PFSK-1 (cell line): ENCODE results near the gene ADAM12.

Source experiments
- FOXP2 ChIP-seq: optimal IDR thresholded peaks from 2 replicates; pipeline ENCODE3; 2011; ENCODE audit warnings: borderline replicate concordance, control low read depth, inconsistent platforms; ENCODE audit not compliant: insufficient read depth; ENCODE audit errors: extremely low read length, extremely low read depth
- POLR2AphosphoS5 ChIP-seq: IDR thresholded peaks from 2 replicates; pipeline ENCODE4 v1.6.1; 2012; ENCODE audit warnings: low read depth, mild to moderate bottlenecking, control low read depth, low read length, moderate library complexity
- SIN3A ChIP-seq: IDR thresholded peaks from 2 replicates; pipeline ENCODE4 v1.6.1; 2012; ENCODE audit warnings: mild to moderate bottlenecking, low read length, moderate library complexity, borderline replicate concordance; ENCODE audit not compliant: insufficient read depth
- TAF1 ChIP-seq: IDR thresholded peaks from 2 replicates; pipeline ENCODE4 v1.6.1; 2012; ENCODE audit warnings: low read length, control low read depth, borderline replicate concordance; ENCODE audit not compliant: insufficient read depth
- TF ChIP-seq, protein P1 (sequence below), 2 experiments: IDR thresholded peaks; 2 replicates each; pipeline versions ENCODE4 v1.6.1 to v1.8.0; 2011 to 2012; ENCODE audit warnings: low read depth in 2 of 2, low read length in 2 of 2, control low read depth in 1 of 2, inconsistent platforms in 1 of 2, mild to moderate bottlenecking in 1 of 2, moderate library complexity in 1 of 2; ENCODE audit not compliant: insufficient read depth in 1 of 2

The ADAM12 gene

DNA sequence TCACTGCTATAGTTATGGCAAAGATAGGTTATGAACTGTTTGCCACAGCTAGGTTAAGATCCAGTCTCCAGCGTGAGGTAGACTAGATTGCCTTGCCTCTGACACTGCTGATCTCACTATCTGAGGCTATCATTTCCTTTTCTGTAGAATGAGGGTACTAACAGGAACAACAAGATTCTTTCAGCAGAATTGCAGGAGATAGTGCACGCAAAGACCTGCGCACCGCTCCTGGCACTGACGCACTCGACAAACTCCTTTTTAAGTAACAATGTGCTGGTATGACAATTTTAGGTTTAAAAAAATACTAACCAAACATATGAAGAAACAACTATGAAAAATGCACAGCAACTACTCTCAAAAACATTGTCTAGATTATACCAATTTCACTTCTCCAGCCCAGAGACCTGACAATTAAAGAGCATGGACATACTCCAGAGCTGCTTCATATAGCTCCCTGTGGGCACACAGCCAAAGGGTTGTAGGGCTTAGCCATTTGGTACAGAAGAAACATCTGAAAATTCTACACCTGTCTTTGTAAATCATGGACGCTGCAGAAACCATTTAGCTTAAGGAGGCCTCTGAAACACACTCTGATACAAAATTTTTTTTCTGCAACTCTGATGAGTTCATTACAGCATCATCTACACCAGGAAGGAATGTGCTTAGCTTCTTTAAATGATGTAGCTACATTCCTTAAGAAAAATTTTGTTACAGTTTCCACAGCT, 7.8 kb downstream of the ADAM12 start:
- no peak for TF ChIP-seq FOXP2
- TF ChIP-seq SIN3A: no peak

DNA sequence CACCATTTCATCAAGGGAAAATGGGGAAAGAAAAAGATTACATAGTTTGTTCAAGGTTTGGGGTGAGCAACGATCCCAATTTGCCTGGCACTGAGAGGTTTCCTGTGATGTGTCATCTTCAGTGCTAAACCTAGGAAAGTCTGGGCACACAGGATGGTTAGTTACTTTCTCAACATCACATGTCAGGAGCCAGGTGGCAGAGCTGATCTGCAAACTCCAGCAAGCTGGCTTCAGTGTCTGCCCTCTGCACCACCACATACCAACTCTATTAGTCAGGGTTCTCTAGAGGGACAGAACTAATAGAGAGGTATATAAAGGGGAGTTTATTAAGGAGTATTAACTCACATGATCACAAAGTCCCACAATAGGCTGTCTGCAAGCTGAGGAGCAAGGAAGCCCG, 11.3 kb downstream of the ADAM12 start:
- TF ChIP-seq POLR2AphosphoS5: no peak
- TF ChIP-seq FOXP2: no peak
- no peak for TF ChIP-seq TAF1

DNA sequence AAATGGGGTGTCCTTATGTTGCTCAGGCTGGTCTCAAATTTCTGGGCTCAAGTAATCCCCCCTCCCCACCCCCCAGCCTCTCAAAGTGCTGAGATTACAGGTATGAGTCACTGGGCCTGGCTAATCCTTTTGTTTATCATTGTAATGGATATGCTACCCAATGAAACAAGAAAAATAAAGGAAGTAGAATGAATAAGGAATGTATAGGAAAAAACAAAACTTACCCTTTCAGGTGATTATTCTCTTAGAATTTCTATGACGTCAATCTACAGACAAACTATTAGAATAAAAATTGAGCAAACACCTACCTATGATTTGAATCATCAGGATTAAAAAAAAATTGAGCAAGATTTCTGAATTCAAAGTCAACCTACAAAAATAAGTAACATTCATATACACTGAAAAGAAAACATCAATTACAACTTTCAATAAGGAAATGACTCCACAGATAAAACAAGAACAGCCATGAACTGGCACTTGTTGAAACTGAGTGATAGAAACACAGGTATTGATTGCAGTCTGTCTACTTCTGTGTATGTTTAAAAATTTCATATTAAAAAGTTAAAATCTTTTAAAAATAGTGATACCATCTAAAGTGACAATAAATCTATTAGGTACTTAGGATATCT, 12.2 kb downstream of the ADAM12 start:
- TF ChIP-seq, protein P1, sequence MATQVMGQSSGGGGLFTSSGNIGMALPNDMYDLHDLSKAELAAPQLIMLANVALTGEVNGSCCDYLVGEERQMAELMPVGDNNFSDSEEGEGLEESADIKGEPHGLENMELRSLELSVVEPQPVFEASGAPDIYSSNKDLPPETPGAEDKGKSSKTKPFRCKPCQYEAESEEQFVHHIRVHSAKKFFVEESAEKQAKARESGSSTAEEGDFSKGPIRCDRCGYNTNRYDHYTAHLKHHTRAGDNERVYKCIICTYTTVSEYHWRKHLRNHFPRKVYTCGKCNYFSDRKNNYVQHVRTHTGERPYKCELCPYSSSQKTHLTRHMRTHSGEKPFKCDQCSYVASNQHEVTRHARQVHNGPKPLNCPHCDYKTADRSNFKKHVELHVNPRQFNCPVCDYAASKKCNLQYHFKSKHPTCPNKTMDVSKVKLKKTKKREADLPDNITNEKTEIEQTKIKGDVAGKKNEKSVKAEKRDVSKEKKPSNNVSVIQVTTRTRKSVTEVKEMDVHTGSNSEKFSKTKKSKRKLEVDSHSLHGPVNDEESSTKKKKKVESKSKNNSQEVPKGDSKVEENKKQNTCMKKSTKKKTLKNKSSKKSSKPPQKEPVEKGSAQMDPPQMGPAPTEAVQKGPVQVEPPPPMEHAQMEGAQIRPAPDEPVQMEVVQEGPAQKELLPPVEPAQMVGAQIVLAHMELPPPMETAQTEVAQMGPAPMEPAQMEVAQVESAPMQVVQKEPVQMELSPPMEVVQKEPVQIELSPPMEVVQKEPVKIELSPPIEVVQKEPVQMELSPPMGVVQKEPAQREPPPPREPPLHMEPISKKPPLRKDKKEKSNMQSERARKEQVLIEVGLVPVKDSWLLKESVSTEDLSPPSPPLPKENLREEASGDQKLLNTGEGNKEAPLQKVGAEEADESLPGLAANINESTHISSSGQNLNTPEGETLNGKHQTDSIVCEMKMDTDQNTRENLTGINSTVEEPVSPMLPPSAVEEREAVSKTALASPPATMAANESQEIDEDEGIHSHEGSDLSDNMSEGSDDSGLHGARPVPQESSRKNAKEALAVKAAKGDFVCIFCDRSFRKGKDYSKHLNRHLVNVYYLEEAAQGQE (IDR thresholded peaks at IDR 0.05; ENCODE audit: insufficient read depth in 1 of 2, low read depth in 2 of 2, low read length in 2 of 2): no peak
- TF ChIP-seq POLR2AphosphoS5 (no peak), FOXP2 (no peak)

DNA sequence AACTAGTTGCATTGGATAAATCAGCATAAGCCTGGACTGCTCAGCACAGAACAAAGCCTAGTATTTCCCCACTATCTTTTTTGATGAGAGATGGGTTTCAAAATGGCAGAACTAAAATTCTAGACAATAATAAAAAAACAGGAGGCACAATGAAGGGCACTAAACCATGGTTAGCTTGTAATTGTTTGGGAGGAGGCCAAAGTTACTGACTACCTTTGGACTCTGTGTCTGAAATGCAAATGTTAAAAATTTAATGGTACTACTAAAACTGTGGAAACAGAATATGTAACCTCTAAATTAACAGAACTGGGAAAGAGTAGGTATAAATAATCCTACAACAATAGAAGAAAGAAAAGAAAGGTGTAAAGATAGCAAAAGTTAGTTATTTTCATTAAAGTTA, 13.0 kb downstream of the ADAM12 start:
- TF ChIP-seq FOXP2: no peak
- no peak for TF ChIP-seq SIN3A
- TF ChIP-seq POLR2AphosphoS5: no peak
- no peak for TF ChIP-seq TAF1
- TF ChIP-seq, protein P1 (IDR thresholded peaks at IDR 0.05; ENCODE audit: insufficient read depth in 1 of 2, low read depth in 2 of 2, low read length in 2 of 2): no peak

DNA sequence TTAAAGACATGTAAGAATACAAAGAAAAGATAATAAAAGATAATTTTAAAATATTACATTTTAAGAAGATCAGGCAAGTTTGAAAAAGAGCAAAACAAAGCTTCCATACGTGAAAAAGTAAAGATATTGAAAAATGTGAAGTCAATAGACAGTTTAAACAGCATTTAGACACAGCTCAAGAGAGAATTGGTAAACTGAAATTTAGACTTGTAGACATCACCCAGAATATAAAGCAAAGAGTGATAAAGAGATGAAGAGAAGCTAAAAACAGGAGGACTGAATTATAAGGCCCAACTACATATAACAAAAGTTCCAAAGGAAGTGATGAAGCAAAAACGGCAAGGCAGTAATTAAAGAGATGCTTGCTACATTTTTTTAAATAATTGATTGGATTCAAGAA, 13.8 kb downstream of the ADAM12 start:
- TF ChIP-seq POLR2AphosphoS5 (no peak), TAF1 (no peak), FOXP2 (no peak), SIN3A (no peak)
- TF ChIP-seq, protein P1 (IDR thresholded peaks at IDR 0.05; ENCODE audit: insufficient read depth in 1 of 2, low read depth in 2 of 2, low read length in 2 of 2): no peak

DNA sequence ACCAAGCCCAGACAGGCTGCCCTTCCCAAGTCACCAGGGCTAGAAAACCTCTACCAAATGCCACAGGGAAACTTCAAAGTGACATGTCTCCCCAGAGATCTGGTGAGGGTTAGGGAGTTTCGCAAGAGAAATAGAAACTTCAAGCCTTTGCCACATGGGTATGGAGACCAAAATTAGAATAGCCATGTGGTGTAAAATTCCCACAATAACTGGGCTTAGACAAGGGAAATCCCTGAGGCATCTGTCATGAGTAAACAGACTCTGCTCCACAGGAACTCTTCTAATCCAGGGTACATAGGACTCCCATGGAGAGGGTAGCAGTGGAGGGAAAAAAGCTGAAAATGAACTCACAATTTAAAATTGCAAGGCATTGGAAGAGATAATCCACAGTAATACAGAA, 14.3 kb downstream of the ADAM12 start:
- TF ChIP-seq FOXP2 (no peak), POLR2AphosphoS5 (no peak), SIN3A (no peak), TAF1 (no peak)
- TF ChIP-seq, protein P1 (IDR thresholded peaks at IDR 0.05; ENCODE audit: insufficient read depth in 1 of 2, low read depth in 2 of 2, low read length in 2 of 2): no peak
